ENCODE data around the gene BLOC1S5.

DNA sequence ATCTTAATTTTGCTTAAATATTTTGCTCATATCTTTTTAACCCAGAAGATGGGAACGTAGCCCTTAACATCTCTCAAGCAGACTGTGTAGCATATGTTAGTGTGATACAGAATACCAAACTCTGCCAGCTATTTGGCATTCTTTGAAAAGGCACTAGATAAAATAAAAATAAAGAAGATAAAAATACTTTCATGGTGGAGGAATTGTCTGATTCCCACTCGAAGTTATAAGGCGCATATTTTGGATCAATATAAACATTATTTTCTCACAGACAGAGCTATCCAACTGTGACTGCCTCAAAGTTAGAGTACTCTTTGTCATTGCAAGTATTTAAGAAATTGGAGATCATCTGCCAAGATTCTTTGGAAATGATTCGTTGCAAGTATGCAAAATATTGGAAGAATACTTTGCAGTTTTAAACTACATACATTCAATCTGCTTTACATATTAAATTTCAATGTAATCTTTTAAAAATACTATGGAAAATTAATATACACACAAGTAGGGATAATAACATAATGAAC, 49.0 kb upstream of the BLOC1S5 start:
- TF ChIP-seq, protein P1, sequence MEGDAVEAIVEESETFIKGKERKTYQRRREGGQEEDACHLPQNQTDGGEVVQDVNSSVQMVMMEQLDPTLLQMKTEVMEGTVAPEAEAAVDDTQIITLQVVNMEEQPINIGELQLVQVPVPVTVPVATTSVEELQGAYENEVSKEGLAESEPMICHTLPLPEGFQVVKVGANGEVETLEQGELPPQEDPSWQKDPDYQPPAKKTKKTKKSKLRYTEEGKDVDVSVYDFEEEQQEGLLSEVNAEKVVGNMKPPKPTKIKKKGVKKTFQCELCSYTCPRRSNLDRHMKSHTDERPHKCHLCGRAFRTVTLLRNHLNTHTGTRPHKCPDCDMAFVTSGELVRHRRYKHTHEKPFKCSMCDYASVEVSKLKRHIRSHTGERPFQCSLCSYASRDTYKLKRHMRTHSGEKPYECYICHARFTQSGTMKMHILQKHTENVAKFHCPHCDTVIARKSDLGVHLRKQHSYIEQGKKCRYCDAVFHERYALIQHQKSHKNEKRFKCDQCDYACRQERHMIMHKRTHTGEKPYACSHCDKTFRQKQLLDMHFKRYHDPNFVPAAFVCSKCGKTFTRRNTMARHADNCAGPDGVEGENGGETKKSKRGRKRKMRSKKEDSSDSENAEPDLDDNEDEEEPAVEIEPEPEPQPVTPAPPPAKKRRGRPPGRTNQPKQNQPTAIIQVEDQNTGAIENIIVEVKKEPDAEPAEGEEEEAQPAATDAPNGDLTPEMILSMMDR (IDR thresholded peaks at IDR 0.05; ENCODE audit: low read length) = no peak
- no peak for TF ChIP-seq EZH2 (optimal IDR thresholded peaks at IDR 0.05; ENCODE audit: low read depth, low read length)
